GM19099 (cell line): ENCODE measurements around the gene TTC4.

Experiments used
- POLR2A ChIP-seq: IDR thresholded peaks from 3 replicates; pipeline ENCODE4 v1.6.1; 2011; ENCODE audit warnings: low read depth; ENCODE audit not compliant: insufficient read length; ENCODE audit errors: extremely low read depth

Gene TTC4

DNA sequence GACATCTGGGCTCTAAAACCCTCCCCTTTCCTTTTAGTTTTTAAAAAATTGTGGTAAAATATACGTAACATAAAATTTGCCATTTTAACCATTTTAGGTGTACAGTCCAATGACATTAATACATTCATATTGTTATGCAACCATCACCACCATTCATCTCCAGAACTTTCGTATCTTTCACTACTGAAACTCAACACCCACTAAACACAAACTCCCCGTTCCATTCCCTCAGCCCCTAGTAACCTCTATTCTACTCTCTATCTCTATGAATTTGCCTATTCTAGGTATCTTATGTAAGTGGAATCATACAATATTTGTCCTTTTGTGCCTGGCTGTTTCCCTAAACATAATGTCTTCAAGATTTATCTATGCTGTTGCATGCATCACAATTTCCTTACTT, 19.4 kb upstream of the TTC4 start:
- TF ChIP-seq POLR2A: no peak

DNA sequence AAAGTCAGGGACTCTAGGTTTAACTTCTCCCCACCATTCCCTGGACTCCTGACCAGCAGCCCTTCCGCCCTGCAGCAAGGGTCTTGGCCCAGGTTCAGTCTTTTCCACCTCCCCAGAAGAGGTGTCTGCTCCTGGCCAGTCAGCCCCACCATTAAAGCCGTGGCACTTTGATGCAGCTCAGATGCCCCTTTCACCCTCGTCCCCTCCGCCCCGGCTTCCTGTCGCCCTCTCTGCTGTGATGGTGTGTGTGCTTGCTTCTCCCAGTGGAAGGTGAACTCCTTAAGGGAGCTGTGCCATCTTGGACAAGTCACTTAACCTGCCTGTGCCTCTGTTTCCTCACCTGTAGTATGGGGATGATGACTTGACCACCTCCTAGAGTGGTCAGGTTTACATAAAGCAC, 17.8 kb upstream of the TTC4 start:
- TF ChIP-seq POLR2A: no peak

DNA sequence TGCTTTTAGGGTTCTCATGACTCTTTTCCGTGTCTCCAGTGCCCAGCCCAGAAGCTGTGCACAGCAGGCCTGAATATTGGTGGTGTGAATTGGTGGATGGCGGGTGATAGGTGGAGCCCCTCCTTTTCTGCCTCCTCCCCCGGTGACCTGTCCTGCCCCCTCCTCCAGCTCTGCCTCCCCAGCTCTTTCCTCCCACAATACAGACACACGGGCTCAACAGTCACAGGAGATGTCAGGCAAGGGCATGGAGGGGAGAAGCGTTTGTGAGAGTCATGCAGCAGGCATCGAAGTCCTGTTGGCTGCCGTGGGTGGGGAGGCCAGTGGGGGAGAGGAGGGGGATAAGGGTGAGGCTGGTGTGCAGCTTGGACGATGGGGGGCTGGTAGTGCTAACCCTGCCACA, 17.3 kb upstream of the TTC4 start:
- TF ChIP-seq POLR2A: no peak

DNA sequence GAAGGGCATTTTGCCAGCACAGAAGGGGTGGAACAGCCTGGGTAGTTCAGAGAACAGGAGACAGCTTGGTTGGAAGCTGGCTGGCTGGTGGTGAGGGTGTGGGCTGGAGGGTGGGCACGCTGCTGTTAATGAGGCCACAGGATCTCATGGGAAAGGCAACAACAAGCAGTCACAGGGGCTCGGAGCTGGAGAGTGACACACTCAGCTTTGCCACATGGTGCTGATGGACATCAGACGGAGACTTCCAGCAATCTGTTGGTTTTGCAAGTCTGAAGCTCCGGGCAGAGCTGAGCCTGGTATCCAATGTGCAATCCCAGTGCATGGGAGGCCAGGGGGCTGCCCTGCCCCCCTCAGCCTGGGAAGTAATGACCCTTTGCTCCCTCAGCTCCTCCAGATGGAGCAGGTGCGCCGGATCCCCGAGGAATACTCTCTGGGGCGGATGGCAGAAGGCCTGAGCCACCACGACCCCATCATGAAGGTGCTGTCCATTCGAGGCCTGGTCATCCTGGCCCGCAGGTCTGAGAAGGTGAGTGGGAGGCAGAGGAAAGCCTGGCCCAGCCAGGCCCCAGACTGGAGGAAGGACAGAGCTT, 15.6 kb upstream of the TTC4 start:
- TF ChIP-seq POLR2A: no peak

DNA sequence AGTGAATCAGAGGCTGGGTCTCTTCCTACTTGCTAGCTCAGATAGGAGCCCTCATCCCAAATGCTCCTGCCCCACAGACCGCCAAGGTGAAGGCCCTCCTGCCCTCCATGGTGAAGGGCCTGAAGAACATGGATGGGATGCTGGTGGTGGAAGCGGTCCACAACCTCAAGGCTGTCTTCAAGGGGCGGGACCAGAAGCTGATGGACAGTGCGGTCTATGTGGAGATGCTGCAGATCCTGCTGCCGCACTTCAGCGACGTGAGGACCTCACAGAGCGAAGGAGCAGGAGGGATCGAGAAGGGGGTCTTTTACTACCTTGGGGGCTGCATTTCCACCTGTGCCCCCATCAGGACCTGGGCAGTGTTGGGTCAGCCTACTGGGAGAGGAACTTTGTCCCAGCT, 14.6 kb upstream of the TTC4 start:
- no peak for TF ChIP-seq POLR2A

DNA sequence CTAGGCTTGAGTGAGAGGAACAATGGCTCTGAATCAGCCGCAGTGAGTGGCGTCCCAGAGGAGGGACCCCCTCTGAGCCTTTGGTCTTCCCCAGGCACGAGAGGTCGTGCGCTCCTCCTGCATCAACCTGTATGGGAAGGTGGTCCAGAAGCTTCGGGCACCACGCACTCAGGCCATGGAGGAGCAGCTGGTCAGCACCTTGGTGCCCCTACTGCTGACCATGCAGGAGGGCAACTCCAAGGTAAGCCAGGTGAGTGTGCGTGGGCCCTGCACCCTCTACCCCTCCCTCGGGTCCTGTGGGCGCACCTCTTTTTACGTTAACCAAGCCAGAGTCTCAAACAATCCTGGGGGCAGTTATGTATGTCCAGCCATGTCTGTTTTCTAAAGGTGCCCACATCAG, 13.7 kb upstream of the TTC4 start:
- TF ChIP-seq POLR2A: no peak

DNA sequence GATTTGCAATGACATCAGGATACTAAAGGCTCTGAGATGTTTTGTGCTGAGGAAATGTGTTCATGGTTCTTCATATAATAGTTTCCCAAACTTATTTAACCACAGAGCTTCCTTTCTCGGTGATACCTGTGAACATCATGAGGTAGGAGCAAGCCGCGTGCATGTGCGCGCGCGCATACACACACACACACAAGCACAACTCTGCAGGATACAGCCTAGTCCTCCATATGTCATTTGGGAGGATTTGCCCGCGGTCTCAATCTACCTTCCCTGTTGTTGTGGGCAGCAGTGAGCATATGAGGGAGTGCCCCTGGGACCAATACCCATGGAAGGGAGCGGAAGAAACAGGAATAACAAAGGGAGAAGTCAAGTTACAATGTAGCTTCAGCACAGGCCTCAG, 12.2 kb upstream of the TTC4 start:
- TF ChIP-seq POLR2A: no peak

DNA sequence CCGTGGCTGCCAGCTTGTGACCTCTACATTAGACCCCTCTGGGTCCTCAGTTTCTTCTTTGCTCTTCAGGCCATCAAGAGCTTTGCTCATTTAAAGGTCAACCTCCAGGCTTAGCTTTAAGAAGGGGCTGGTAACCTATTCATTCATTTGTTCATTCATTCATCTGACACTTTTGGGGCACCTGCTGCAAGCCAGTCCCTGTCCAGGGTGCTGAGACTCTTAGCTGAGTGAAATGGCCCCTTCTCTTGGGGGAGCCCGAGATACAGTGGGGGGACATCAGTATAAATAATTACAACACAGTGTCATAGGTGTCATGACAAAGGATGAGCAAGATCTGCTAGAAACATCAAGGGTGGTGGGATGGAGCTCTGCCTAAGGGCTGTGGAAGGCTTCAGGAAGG, 10.5 kb upstream of the TTC4 start:
- no peak for TF ChIP-seq POLR2A

DNA sequence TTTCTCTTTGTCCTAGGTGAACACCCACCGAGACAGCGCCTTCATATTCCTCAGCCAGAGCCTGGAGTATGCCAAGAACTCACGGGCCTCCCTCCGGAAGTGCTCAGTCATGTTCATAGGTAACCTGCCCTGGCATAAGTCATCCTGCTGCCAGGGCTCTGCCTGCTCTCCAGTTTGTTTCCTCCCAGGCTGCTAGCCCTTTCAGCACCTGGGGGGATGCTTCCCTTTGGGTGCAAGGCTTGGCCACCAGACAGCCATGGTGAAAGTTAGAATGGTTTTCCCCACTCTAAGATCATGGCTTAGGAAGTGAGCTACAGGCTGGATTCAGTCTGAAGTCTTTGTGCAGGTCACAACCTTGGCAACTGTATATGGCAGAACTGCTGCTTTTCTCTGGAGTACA, 9.2 kb upstream of the TTC4 start:
- no peak for TF ChIP-seq POLR2A

DNA sequence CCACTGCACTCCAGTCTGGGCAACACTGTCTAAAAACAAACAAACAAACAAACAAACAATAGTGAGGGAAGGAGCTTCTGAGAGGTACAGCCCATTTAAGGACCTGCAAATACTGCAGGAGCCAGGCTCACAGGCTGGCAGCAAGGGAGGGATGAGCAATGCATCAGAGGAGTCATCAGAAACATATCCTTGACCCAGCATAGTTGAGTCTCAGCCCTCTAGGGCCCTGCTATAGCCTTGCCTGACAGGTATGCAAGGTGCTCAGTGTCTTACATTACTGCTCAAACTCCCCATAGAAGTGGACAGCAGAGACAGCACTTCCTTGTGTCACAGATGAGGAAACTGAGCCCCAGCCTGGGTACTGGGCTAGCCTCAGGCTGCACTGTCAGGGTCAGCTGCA, 7.3 kb upstream of the TTC4 start:
- no peak for TF ChIP-seq POLR2A

DNA sequence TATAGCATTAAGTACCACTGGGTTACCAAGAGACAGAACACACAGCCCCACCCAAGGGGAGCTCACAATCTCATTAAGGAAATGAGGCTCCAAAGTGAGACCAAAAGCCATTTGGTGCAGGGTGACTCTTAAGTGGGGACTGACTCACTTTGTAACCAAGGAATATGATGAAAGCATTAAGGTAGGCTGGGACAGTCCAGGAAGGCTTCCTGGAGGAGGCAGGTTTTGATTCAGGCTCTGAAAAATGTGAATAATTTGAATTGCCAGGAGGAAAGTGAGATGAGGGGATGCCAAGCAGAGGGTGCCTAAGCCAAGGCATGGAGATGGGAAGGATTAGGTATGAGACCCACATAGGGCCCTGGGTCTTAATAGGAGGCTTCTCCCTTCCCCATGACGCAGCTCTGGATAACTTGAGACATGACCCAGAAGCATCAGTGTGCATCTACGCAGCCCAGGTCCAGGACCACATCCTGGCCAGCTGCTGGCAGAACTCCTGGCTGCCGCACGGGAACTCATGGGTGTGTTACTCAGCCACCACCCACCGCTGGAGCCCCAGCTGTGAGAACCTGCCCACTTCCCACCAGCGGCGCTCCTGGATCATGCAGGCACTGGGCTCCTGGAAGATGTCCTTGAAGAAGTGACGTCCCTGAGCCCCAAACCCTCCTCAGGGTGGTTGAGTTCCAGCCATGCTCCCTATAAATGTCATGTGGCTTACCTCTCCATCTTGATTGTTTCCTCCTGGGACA, 5.9 kb upstream of the TTC4 start:
- TF ChIP-seq POLR2A: no peak

DNA sequence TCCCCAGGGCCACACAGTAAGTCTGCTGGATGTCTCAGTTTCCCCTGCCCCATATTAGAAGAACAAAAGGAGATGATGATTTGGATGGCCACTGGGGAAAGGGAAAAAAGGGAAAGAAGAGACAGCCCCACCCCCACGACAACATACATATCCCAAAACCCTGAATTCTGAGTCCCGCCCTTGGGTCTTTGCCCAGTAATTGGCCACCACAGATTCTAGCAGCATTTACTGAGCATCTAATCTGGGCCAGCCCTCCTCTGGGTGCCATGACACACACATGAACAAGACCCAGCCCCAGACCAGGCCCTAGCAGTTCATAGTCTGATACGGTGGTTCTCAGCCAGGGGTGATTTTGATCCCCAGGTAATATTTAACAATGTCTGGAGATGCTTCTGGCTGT, 5.2 kb upstream of the TTC4 start:
- TF ChIP-seq POLR2A: no peak

DNA sequence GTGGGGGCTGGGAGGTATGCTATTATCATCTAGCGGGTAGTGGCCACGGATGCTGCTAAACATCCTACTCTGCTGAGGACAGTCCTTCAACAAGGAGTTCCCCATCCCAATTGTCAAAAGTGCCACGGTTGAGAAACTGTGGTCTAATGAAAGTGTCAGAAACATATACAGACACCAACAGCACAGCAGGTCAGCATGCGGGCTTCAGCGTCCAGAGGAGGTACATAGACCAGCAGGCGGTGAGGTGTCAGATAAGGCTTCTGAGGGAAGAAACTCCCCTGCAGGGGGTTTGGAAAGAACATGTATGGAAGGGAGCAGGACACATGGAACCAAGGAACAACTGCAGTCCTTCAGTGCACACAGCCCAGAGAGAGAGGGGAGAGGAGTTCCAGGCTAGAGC, 4.8 kb upstream of the TTC4 start:
- no peak for TF ChIP-seq POLR2A

DNA sequence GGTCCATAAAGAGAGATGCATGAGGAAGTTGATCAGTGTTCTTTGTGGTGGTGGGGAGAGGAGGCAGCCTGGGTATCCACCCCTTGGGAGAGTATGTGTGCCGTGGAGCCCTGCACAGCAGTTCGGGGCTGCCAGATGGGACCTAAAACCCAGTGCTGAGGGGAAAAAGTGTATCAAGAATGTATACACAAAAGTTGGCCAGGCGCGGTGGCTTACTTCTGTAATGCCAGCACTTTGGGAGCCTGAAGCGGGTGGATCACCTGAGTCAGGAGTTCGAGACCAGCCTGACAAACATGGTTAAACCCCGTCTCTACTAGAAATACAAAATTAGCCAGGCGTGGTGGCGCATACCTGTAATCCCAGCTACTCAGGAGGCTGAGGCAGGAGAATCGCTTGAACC, 4.1 kb upstream of the TTC4 start:
- TF ChIP-seq POLR2A: no peak

DNA sequence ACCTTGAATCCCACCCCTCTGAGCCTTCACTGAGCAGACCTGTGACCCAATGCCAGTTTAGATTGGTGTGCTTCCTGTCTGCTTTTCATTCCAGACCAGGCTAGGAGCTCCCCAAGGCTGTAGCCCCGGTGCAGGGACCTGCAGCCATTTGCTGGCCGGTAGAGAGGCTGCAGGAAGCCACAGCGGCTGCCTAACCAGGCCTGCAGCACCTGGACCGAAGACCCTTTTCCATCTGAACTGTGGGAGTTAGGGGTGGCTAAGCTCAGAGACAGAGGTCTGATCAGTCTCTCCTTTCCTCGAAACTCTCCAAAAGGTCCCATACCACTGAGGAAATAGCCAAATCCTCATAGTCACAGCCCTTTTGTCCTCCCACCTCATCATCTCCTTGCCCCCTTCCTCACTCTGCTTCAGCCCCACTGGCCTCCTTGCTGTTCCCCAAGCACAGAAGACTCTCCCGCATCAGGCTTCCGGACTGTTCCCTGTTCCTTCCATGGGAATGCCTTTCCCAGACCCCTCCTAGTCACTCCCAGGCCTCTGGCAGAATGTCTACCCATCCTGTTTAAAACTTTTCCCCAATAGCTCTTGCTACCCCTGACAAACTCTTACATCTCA, 674 bp upstream of the TTC4 start:
- no peak for TF ChIP-seq POLR2A

DNA sequence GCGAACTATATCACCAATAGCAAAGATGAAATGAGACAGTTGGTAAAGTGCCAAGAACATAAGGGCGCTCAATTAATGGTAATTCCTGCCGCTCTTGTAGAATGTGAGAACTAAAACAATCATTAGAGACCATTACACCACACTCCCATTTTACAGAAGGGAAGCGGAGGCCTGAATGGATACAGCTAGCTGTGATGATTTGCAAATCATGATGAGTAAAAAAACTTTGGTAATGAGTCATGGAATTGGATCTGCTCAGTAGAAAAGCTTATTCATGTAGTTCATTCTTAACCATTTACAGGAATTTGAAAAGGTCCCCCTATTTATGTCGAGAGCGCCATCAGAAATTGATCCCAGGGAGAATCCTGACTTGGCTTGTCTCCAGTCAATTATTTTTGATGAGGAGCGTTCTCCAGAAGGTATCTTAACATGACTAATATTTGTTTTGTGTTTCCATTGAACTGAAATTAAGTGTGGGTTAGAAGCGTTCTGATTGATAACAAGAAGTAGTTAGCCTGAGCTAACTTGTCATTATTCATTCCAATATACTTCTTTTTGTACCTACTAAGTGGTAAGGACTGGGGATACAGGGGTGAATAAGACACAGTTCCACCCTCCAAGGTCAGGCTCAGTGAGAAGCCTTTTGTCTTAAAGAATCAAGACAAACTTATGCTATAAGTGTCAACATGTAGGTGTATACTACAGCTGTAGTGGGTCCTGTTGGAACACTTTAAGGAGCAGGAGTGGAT, 812 bp downstream of the TTC4 start:
- no peak for TF ChIP-seq POLR2A
